Left lung (tissue), 10 donors: ENCODE data around the gene ZNF530. TPM values are rescaled to one million over a fixed set of nuclear protein-coding genes. Genes with fewer than 3 reads are reported as not detected.

Experiments
- ATAC-seq: fragments of 200-7000 bp; cut with Tn5 transposase; one replicate; pipeline ENCODE4 v1.9.1; 2020; ENCODE audit warnings: moderate library complexity
- DNase-seq, 4 donors: peaks; one replicate each; pipeline ENCODE4 v3.0.0-alpha.2; 2013 to 2020
- H3K27ac ChIP-seq, 2 donors: fragments of 200-600 bp; sonication (generic) in 1 of 2; one replicate each; pipeline versions ENCODE4 v1.5.0 to v1.8.0; 2020 to 2021
- H3K27me3 ChIP-seq, 2 donors: fragments of 200-600 bp; sonication (generic) in 1 of 2; one replicate each; pipeline versions ENCODE4 v1.5.0 to v1.8.0; 2020 to 2021
- H3K36me3 ChIP-seq, 2 donors: fragments of 200-600 bp; sonication (generic) in 1 of 2; one replicate each; pipeline versions ENCODE4 v1.5.0 to v1.8.0; 2020 to 2021
- H3K4me1 ChIP-seq, 2 donors: fragments of 200-600 bp; one replicate each; pipeline ENCODE4 v1.8.0; 2021
- H3K4me3 ChIP-seq, 2 donors: fragments of 200-600 bp; sonication (generic) in 1 of 2; one replicate each; pipeline versions ENCODE4 v1.5.0 to v1.8.0; 2020 to 2021; ENCODE audit warnings: mild to moderate bottlenecking in 1 of 2
- H3K9me3 ChIP-seq, 2 donors: fragments of 200-600 bp; sonication (generic) in 1 of 2; one replicate each; pipeline versions ENCODE4 v1.5.0 to v1.8.0; 2020 to 2021
- intact Hi-C, 2 donors: fragments of 100-400 bp; cut with DNase I; formaldehyde crosslinking; loops; one replicate each; pipeline versions ENCODE4 v1.11.2 to v1.14.2; 2022
- polyA plus RNA-seq, 6 donors: library from polyadenylated mRNA; unstranded; fragments of 120-200 nt; gene quantifications; one replicate each; pipeline ENCODE4 v1.2.1, GENCODE V29; 2013; ENCODE audit not compliant: insufficient read length in 6 of 6
- total RNA-seq, 2 donors: library from RNA; stranded (reverse); fragmentation: NEBNext Ultra II Directional; extraction: Animal tissue kit (Norgen Biotek cat#: 25700); gene quantifications; one replicate each; pipeline ENCODE4 v1.2.1, GENCODE V29; 2021
- TF ChIP-seq, protein P1 (sequence below), 2 donors: fragments of 200-600 bp; sonication (generic) in 1 of 2; IDR thresholded peaks; one replicate each; pipeline versions ENCODE4 v1.5.0 to v1.8.0; 2021; ENCODE audit warnings: antibody characterized with exemption in 2 of 2
- donor health status: DM: no; HTN: yes; CAD: no.
- donor health status: DM: no; HTN: no; CAD: no.

Gene ZNF530
- total and polyA plus RNA-seq, 8 donors = 2.3 to 7.6 (median 6.5) TPM

DNA sequence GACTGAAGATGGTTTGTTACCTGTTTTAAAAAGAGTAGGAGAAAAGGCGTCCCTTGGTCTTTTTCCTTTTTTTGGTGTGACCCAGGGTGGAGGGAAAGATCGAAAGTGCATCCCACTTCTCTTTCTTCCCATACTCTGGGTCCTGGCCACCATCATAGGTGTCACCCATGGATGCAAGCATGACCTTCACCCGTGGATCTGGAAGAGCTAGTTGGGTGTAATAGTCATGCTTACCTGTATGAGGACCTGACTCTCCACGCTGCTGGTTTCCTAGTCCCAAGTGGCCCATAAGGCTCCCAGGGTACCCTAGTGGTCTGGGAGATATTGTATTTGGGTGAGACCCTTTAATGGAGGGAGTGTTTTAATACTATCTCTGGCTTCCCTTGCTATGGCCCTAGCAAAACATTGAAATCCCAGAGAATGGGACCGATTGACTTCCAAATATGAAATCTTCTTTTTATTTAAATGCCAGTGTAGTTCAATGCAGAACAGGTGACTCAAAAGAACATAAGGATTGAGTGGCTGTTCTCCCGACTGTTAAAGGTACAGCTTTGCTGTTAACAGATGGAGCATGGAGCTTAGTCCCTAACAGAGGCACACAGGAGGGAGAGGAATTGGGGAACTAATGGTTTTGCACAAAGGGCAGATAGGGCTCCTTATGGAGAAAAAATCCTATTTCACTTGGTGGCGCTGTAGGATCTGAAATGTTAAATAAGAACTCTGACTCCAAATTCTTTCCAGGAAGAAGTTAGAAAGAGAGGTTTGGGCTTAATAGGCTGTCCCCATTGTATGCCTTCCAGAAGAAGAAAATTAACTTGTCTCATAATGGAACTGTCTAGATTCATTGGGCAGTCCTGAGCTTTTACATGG, 33.1 kb upstream of the ZNF530 start:
- DNase-seq (no peak), ATAC-seq (no peak)
- Histone ChIP-seq H3K27me3 (no peaks in the 10 kb centered on the region), H3K36me3 (peaks cover 0 to 10% of the 10 kb centered on the region in 2 donors), H3K4me1 (no peaks in the 10 kb centered on the region), H3K9me3 (peaks cover 5 to 100% of the 10 kb centered on the region in 2 donors), H3K4me3 (no peak overlapping the region), H3K27ac (no peak overlapping the region)
- TF ChIP-seq, protein P1, sequence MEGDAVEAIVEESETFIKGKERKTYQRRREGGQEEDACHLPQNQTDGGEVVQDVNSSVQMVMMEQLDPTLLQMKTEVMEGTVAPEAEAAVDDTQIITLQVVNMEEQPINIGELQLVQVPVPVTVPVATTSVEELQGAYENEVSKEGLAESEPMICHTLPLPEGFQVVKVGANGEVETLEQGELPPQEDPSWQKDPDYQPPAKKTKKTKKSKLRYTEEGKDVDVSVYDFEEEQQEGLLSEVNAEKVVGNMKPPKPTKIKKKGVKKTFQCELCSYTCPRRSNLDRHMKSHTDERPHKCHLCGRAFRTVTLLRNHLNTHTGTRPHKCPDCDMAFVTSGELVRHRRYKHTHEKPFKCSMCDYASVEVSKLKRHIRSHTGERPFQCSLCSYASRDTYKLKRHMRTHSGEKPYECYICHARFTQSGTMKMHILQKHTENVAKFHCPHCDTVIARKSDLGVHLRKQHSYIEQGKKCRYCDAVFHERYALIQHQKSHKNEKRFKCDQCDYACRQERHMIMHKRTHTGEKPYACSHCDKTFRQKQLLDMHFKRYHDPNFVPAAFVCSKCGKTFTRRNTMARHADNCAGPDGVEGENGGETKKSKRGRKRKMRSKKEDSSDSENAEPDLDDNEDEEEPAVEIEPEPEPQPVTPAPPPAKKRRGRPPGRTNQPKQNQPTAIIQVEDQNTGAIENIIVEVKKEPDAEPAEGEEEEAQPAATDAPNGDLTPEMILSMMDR (IDR thresholded peaks at IDR 0.05) = no peak
- intact Hi-C loops = no loop called here

DNA sequence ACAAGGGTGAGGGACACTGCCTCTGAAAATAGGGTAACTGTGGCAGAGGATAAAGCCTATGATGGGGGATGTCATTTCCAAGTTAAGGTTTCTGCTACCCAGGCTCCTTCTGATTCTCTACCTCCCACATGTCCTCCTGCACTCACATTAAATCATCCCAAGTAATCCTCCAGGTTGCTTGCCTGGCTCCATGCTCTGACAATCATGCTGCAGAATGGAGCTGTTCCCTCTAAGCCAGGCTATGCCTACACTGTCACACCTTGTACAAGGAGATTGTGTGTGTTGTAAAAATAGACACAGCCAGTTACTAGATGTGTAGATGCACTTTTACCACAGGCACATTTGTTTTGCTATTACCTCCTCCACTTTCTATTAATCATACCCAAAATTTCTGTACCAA, 29.0 kb upstream of the ZNF530 start:
- intact Hi-C loops = no loop called here
- H3K4me1 ChIP-seq = no peaks in the 10 kb centered on the region
- H3K4me3 ChIP-seq = no peak overlapping the region
- ATAC-seq (no peak), DNase-seq (no peak)
- H3K9me3 ChIP-seq = peaks cover 10 to 100% of the 10 kb centered on the region in 2 donors
- TF ChIP-seq, protein P1 (IDR thresholded peaks at IDR 0.05) = no peak
- no peaks in the 10 kb centered on the region for H3K27me3 ChIP-seq
- no peak overlapping the region for H3K27ac ChIP-seq
- H3K36me3 ChIP-seq = peaks cover 13 to 51% of the 10 kb centered on the region in 2 donors

DNA sequence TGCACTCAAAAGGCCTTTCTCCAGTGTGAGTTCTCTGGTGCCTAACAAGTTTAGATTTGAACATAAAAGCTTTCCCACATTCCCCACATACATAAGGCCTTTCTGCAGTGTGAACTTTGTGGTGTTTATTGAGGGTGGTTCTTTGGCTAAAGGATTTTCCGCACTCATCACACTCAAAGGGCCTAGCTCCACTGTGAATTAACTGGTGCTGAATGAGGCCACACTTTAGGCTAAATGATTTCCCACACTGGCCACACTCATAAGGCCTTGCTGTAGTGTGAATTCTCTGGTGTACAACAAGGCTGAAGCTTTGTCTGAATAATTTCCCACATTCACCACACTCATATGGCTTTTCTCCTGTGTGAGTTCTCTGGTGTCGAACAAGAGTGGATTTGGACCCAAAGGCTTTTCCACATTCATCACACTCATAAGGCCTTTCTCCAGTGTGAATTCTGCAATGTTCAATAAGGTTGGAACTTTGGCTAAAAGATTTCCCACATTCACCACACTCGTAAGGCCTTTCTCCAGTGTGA, 27.2 kb upstream of the ZNF530 start:
- no peaks in the 10 kb centered on the region for H3K27me3 ChIP-seq
- intact Hi-C loops = no loop called here
- H3K27ac ChIP-seq = no peak overlapping the region
- peaks cover 13 to 63% of the 10 kb centered on the region in 2 donors for H3K36me3 ChIP-seq
- H3K9me3 ChIP-seq = peaks cover 7 to 100% of the 10 kb centered on the region in 2 donors
- ATAC-seq (no peak), DNase-seq (no peak)
- H3K4me1 ChIP-seq = peaks cover 0 to under 1% of the 10 kb centered on the region in 2 donors
- no peak overlapping the region for H3K4me3 ChIP-seq
- TF ChIP-seq, protein P1 (IDR thresholded peaks at IDR 0.05) = no peak

DNA sequence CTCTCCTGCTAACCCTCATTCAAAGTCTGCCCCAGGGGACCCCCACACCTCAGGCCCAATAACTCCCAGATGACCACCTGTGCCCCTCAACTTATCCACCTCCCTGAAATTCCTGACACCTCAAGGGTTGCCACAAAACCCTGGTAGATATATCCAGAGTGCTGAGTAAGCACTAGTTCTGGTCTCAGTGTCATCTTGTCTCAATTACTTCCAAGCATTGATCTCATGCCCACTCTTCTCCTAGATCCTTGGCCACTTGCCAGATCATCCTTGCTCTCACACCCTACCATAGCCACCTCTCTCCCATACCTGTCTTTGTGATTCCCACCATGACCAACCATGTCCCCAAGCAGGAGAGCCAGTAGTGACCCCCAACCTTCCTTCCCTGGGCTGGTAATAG, 23.0 kb upstream of the ZNF530 start:
- H3K4me1 ChIP-seq = peaks cover 6 to 8% of the 10 kb centered on the region in 2 donors
- ATAC-seq = no peak
- no peak for DNase-seq
- H3K4me3 ChIP-seq = no peak overlapping the region
- peaks cover 5 to 70% of the 10 kb centered on the region in 2 donors for H3K9me3 ChIP-seq
- H3K36me3 ChIP-seq = peaks cover 13 to 53% of the 10 kb centered on the region in 2 donors
- no peaks in the 10 kb centered on the region for H3K27me3 ChIP-seq
- intact Hi-C loops = no loop called here
- TF ChIP-seq, protein P1 (IDR thresholded peaks at IDR 0.05) = no peak
- no peak overlapping the region for H3K27ac ChIP-seq

DNA sequence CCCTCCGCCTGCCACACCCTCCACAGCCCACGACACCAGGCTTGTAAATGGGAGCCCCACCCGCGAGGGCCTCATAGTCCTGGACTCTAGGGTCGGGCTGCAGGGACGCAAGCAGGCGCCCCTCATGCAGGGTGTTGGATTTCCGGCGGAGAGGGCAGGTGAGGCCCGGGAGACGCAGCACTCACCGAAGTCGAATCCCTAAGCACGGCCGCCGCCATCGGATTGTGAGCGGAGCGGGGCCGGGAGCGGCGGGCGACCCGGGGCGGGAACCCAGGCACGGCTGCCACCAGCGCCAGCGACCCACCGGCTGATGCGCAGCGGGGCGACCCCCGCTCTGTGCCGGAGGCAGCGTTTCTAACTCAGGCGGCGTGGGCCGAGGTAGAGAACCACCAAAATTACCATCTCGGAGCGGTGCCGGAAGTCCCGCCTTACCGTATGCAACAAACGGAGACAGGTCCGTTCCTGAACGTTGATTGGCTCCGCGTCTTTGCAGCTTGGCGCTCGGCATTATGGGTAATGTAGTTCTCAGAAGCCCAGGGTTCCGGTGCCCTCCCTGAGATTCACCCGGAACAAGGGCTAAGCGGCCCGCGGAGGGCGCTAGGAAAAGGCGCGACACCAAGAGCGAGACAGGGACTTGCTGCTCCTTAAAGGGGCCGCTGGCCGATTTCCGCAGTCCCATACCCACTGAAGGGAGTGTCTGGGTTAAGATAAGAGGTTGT, 21.0 kb upstream of the ZNF530 start, which contains the start of gene ZNF416:
Gene ZNF416 (minus strand): TSS at position 425 of the 719 bp plus-strand sequence. CDS start 207 bp downstream, at position 218.
- intact Hi-C loops = no loop called here
- peak within 1 kb of the TSS; percentile 77 to 100 for H3K4me3 ChIP-seq
- TF ChIP-seq, protein P1 (IDR thresholded peaks at IDR 0.05) = no peak
- peaks cover 0 to 70% of the 10 kb centered on the region in 2 donors for H3K9me3 ChIP-seq
- ATAC-seq (peak; percentile 100), DNase-seq (peak; percentile 94 to 98 (median 97))
- H3K27ac ChIP-seq = peak within 1 kb of the TSS in 1 of 2 donors; percentile 51
- H3K36me3 ChIP-seq = peaks cover 8 to 33% of the 10 kb centered on the region in 2 donors
- H3K27me3 ChIP-seq = no peaks in the 10 kb centered on the region
- peaks cover 12 to 14% of the 10 kb centered on the region in 2 donors for H3K4me1 ChIP-seq
